Femur (tissue), 1 donor: ENCODE data around the gene EGFLAM.
"Not testable (repeated sequence)": the region's sequence is repeated elsewhere in the genome, so short reads cannot be mapped to it uniquely, and the experiment has no call there.

Experiments used
- DNase-seq: peaks from one replicate; pipeline ENCODE4 v3.0.0-alpha.2; 2017

Gene EGFLAM

DNA sequence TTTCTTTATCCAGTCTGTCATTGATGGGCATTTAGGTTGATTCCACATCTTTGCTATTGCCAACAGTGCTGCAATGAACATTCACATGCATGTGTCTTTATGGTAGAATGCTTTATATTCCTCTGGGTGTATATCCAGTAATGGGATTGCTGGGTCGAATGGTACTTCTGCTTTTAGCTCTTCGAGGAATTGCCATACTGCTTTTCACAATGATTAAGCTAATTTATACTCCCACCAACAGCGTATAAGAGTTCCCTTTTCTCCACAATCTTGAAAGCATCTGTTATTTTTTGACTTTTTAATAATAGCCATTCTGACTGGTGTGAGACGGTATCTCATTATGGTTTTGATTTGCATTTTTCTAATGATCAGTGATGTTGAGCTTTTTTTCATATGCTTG is 74.8 kb downstream of the EGFLAM start:
- not testable (repeated sequence) for DNase-seq

DNA sequence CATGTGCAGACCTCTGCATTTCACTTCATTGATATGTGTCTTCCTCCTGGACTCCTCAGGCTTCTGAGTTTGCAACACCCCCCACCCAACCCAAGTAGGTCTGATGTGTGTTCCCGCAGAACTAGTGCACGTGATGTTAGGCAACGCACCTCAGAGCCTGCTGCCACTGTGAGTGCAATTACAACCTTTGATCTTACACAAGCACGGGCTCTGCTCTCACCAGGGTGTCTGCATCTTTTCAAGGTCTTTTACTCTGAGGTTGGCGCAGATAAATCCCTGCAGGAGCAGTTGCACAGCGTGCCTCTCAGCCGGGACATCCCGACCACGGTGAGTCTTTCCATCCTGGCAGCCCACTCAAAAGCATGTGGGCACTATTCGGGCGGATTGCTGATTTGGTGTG is 80.1 kb downstream of the EGFLAM start:
- DNase-seq: no peak

DNA sequence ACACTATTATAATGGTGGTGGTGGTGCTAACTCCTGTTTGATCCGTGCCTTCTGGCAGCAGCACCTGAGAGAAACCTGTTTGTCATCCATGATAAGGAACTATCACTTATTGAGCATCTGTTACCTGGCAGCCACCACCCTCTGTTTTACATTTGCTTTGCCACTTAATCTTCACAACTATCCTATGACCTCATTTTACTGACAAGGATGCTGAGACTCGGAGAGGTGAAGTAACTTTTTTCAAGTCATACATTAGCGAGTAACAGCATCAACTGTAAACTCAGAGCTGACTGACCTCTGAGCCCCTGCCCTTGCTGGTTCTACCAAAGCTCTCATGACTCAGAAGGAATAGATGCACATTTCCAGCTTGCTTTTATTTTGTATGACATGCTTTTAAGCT is 81.1 kb downstream of the EGFLAM start:
- no peak for DNase-seq

DNA sequence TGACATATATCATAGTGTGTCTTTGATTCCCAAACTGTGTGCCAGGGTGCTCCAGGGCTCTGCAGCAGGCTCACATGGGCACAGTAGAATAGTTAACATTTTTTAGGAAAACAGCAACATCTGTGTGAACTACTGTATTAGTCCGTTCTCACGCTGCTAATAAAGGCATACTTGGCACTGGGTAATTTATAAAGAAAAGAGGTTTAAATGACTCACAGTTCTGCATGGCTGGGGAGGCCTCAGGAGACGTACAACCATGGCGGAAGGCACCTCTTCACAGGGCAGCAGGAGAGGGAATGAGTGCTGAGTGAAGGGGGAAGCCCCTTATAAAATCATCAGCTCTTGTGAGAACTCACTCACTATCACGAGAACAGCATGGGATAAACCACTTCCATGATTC is 82.7 kb downstream of the EGFLAM start:
- no peak for DNase-seq

DNA sequence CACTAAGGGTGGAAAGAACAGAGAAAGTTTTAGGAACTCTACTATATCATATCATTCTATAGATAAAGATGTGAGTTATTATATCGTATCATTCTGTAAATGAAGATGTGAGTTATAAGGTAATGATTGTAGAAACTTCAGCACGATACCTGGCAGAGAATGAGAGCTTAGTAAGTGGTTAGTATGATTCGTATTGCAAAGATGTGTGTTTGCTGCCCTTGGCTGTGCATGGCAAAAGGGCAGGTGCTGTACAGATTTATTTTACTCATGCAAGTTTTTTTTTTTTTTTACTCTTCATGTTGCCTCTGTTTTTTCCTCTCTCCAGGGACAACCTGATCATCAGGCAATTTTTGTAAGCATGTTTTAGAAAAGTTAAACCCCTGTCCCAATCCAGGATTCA is 83.3 kb downstream of the EGFLAM start:
- DNase-seq: no peak

DNA sequence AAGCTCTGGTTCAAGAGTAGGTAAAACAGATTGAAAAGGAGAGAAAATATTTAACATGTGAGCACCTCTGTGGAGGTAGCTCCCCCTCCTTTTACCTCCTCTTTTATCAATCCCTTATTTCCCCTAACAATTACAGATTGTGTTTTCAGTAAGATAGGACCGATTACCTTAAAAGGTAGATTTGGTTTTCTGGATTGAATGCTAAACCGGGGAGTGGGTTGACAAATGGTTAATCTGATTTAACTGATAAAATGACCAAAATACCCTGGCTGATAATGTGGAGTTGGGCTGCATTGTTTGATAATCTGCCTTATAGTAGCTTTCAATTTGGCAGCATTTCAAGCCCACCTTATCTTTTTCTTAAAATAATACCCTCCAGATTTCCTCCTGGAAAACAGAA is 83.9 kb downstream of the EGFLAM start:
- no peak for DNase-seq

DNA sequence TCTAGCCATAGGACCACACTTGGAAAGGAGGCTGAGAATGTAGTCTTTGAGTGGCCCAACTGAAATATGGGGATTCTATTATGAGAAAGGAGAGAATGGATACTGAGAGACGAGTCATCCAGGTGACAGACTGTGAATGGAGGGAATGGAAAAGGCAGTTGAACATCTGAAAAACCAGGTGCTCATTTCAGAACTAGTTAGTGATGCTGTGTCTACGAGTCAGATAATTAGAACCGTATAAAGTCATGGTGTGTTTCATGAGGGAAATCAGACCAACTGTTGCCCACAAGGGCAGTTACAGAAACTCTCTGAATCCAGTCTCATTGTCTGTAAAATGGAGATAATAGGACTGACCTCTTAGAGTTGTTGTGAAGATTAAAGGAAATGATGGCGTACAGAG is 86.5 kb downstream of the EGFLAM start:
- no peak for DNase-seq

DNA sequence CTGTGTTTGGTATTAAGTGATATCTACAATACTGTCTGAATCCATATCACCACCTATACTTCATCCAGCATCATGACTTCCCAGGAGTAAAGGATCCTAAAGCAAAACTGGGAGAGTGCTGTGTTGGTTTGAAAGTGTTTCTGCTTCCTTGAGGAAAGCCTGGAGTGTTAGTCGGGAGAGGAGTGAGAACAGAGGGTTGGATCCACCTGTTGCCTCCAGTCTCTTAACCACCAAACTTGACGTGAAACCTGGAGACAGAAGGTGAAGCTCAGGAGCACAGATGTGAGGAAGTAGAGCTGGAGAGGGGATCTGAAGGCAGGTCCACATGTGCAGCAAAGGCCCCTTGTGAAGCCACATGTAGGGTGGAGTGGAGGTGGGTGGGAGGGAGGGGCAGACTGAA is 88.2 kb downstream of the EGFLAM start:
- no peak for DNase-seq

DNA sequence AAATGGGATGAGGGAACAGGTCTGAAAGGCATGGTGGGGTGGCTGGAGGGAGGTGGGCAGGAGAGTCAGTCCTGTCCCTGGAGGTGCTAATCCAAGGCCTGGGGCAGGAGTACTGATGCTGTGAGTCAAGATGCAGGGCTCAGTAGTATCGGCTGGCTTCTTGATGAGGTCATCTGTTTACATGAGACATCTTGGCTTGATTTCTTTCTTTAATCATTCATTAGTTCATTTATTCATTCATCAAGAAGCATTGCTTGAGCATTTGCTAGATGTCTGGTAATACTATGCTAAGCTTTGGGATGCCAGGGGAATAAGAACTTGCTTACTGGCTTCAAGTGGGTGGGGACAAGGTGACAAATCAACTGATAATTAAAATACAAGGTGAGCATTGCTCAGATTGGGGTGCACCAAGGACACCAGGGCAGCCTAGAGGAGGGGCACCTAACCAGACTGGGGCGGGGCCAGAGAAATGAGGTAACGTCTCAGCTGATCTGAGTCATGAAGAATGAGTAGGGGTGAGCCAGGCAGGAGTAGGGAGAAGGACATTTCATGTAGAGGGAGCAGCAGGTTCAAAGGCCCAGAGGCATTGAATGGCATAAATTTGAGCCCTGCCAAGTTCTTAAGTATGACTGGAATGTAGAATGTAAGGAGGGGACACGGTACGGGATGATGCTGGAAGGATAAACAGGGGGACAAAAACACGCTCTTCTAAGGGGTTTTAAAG is 88.8 kb downstream of the EGFLAM start:
- no peak for DNase-seq

DNA sequence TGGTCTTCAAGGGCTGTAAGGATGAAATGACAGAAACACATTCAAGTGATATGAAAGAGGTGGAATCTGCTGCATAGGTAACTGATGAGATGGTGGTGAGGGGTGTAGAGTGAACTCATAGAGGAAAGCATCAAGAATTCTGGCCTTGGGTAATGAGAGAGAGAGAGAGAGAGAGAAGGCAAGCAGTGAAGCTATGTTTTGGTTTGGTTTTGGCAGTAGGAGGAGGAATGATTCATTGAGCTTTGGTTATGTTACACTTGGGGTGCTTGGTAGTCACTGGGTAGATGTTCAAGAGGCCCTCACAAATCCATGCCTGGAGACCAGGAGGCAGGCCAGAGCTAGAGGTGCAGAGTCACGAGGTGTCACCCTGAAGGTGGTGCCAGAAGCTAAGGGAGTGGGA is 89.5 kb downstream of the EGFLAM start:
- no peak for DNase-seq

DNA sequence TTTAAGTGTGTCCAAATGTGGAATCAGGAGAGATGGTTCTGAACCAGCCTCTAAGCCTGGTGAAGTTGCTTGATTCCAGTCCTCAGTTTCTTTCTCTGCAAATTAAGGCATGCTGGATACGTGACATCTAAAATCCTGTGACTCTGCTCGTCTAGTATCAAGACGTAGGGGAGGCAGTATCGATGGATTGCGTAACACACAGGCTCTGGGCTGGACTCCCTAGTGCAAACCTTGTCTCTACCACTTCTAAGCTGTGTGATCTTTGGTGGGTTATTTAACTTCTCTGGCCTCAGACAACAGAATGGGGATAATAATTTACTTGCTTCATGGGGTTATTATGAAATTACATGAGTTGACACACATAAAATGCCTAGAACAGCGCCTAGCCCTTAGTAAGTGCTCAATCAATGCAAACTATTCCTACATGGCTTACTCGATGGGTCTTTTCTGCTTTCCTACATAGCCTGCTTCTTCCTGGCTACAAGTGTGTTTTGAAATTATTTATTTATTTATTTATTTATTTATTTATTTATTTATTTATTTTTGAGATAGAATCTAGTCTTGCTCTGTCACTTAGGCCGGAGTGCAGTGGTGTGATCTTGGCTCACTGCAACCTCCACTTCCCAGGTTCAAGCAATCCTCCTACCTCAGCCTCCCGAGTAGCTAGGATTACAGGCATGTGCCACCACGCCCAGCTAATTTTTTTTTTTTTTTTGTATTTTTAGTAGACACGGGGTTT is 102.1 kb downstream of the EGFLAM start:
- DNase-seq: no peak

DNA sequence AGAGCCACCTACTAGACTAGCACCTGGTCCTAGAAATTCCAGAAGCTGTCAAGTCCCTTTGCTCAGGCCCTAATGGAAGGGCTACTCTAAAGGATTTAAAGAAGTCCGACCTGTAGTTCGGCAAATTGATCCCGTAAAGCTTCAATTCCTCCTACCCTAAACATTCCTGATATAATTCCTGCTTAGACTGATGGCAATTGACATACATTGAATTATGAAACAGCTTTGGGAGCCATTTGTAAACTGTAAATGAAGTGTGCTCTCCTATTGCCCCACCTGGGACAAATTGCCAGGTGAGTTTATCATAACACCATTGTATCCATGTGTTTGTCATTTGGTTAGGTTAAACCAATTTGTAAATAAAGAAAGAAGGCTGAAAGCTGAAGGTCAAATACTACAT is 104.4 kb downstream of the EGFLAM start:
- DNase-seq: no peak

DNA sequence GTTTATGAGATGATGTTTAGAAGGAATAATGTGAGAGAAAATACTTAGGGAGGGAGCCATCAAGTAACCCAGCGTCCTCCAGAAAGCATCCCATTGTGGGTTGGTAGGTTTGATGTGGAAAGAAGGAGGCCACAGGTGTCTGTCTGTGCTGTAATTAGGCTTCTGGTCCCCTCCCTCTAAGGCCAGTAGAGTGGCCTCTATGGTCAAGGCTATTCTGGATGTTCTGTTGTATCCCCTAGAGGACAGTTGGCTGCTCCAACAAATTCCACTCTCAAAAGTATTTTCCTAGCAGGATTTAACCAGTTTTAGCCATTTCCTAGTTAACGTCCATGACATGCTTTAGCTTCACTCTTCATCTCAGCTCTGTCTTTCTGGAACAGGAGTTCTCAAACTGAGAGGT is 106.5 kb downstream of the EGFLAM start:
- DNase-seq: no peak

DNA sequence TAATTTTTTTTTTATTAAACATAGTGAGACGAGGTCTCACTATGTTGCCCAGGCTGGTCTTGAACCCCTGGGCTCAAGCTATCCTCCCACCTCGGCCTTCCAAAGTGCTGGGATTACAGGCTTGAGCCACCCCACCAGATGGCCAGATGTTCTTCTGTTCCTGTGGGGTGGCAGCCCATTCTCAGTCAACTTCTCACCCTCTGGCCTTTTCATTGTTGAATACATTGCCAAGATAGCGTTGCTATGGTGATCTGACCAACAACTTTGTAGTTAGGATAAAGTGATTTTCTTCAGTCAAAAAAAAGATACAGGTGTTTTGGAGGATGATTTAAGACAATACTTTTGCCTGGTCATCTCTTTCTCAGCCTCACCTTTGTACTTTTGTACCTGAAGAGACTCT is 109.1 kb downstream of the EGFLAM start:
- DNase-seq: no peak

DNA sequence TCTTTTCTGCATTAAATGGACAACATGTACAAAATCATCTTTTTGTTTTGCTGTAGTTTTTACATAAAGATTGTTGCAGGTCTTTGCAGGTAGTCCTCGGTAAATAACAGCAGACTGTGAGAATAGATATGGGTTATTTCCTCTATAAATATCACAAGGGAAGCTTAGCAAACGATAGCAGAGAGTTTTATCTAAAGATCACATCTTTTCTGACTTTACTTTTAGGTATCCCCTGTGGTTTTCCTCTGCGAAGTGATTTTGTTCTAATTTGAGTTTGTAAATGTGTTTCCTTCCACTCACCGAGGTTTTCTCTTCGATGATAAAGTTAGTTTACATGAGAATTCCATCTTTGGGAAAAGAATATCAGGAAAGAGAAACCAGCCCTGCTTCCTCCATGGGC is 109.6 kb downstream of the EGFLAM start:
- DNase-seq: no peak

DNA sequence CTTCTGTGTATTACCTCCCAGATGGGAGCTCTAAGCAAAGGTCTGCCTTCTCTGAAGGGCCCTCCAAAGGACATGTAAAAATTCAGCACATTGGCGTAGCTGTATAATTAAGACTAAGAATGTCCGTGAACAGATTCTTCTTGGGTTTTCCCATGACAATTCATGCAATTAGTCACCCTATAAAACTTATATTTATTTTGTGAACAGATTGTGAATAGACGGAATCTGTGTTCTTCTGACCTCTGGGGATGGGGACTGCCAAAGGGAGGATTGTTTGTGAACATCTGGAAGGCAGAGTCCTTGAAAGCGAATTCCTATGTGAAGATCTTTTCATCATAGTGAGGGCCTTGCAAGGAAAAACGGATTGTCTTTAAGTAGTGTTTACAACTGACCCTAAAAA is 111.3 kb downstream of the EGFLAM start:
- no peak for DNase-seq

DNA sequence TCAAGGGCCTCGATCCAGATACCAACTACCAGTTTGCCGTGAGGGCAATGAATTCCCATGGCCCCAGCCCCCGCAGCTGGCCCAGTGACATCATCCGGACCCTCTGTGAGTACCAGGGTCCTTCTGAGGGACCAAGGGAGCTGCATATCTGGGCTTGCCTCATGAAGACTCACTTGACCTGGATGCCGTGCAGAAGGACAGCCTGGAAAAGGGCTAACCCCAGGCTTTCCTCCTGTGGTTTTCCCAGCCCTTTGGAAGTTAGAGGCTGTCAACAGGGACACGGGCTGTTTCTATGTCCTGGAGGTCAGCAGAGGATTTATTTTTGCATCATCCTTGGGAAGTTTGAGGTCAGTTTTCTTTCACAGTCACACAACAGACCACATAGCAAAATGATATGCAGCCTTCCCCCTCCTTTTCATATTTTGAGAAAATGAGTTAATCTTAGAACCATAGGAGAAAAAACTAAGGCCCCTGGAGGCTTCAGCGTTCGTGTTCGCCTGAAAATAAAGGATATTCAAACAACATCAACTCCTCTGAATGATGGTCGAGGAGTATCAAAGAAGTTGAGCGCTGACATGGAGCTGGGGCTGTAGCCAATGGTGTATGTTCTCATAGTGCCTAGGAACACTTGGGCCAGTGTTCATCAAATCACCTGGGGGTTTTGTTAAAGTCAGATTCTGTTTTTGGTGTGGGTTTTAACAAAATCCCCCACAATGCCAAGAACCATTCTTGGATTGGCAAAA is 112.2 kb downstream of the EGFLAM start:
- peak; percentile 29 for DNase-seq

DNA sequence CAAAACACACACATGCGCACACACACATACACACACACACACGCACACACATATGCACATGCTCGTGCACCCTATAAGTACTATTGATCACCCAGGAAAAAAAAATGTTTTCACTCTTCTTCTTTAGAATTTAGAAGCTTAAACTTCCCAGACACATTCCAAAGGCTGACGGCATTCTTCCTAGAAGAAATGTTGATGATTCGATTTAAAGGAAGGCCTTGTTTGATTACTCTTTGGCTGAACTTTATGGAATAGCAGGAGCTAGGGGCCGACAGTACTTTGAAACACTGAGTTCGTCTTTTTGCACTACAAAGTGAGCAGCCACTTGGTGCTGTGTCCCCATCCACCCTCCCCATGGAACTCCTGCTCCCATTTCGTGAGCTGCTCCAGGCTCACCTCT is 113.2 kb downstream of the EGFLAM start:
- no peak for DNase-seq

DNA sequence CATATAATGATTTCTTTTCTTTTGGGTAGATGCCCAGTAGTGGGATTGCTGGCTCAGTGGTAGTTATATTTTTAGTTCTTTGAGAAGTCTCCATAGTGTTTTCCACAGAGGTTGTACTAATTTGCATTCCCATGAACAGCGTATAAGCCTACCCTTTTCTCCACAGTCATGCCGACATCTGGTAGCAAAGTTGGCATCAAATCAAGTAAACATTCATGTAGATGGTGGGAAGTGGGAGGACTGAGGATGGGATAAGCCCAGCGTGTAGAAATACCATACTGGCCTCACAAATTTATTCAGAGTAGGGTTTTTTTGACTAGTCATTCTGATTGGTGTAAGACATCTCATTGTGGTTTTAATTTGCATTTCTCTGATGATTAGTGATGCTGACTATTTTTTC is 115.4 kb downstream of the EGFLAM start:
- peak; percentile 32 for DNase-seq

DNA sequence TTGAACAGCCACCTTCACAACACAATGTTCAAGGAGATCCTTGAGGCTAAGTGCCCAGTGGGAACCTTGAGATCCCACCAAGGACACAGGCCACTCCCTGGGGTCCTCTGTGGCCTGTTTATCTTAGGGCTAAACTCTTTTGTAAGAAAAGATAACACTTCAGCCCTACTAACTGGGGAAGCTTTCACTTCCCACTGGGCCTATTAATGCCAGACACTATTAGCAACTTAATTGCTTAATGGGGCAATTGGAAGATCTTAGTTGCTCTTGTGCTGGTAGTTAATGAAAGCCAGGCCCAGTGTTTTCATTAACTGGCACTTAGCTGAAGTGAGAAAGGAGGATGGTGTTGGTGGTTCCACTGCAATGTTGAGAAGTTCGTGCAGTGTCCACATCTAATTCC is 117.1 kb downstream of the EGFLAM start:
- no peak for DNase-seq

DNA sequence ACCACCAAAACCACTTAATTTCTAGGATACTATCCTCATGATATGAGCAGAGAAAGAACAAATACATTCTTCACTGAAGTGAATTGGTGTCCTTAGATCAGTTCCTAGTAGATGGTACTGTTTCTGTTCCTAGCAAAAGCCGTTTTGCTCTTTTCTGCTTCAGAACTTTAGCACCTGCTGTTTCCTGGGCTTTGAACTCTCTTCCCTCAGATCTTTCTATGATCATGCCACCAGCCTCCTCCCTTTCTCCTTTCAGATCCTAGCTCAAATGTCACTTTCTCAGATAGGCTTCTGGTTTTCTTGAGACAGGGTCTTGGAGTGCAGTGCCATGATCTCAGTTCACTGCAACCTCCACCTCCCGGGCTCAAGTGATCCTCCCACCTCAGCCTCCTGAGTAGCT is 118.0 kb downstream of the EGFLAM start:
- no peak for DNase-seq

DNA sequence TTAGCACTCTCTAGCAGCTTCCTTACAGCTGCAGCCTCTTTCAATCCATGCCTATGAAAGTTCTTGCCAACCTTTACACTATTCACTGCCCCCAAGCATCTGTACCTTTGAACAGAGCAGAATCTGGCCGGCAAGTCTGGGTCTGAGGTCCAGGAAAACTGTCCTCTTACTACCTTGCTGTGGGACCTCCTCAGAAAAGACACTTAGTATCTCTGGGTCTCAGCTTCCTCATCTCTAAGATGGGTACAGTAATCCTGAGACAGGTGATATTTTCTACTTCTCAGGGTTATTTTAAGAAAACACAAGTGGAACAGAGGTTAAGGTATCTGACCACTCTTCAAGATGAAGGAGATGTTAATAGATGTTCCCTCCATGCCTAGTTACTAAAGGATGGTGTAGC is 120.2 kb downstream of the EGFLAM start:
- DNase-seq: no peak

DNA sequence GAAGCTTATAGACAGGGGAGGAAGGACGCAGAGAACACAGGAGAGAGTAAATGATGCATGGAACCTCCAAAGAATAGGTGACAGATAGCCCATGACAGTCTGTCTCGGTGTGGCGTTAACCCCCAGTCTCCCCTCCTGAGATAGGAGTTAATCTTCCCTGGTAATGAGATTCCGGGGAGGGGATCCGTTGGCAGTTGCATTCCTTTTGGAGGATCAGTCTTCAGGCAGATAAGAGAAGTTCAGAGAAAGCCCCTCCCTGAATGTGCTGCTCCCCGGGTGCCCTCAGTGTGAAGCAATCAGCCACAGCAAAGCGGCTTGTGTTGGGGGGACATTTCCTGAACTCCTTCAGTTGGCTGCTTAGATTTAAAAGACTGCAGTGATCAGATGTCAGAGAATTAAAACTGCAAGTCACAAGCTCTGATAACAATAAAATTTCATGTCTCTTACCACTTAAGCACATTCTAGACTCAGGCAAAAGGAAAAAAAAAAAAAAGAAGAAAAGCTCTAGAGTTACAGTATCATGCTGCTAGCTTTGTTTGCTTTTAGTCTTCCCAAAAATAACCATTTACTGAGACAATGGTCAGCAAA is 121.1 kb downstream of the EGFLAM start:
- no peak for DNase-seq

DNA sequence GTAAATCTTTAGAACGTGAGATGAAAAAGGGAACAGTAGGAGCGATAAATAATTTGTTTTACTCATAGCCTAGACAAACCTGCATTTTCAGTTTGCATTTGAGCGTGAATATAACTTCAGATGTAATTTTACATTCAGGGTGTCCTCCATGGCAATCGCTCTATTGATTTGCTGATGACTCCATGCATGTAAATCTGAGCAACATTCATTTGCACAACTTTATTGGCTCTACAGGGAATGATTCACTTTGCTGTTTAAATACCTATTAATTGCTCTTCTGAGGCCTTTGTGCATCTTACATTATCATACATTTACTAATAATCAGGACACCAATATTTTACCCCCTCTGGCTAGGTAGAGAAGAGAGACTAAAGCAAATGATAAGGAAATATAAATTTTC is 122.2 kb downstream of the EGFLAM start:
- DNase-seq: no peak
